Loucy (cell line): Measurements from ENCODE around the gene TSHZ2.

Source experiments
- CTCF ChIP-seq: fragments of 200-600 bp; sonication (generic); conservative IDR thresholded peaks from 2 replicates; pipeline ENCODE4 v1.5.1; 2014; ENCODE audit warnings: mild to moderate bottlenecking, antibody characterized with exemption, low read length
- EZH2phosphoT487 ChIP-seq: fragments of 200-600 bp; IDR thresholded peaks from 2 replicates; pipeline ENCODE4 v1.6.1; 2018; ENCODE audit warnings: antibody characterized with exemption, mild to moderate bottlenecking, moderate library complexity, borderline replicate concordance

GRCh38 chr20:52963131-52963530 lies 9.0 kb upstream of the TSHZ2 start:
- no peak for TF ChIP-seq CTCF
- no peak for TF ChIP-seq EZH2phosphoT487
